Nephron progenitor cell (in vitro differentiated cells): ENCODE results near the gene CENPQ.

Experiments used
- DNase-seq: peaks from one replicate; pipeline ENCODE4 v3.0.0; 2021
- H3K27ac Mint-ChIP-seq: 2 replicates; pipeline ENCODE4 v1.8.0; 2021; ENCODE audit warnings: mild to moderate bottlenecking, moderate library complexity, mixed read lengths
- H3K27me3 Mint-ChIP-seq: 2 replicates; pipeline ENCODE4 v1.8.0; 2021; ENCODE audit warnings: mild to moderate bottlenecking, low read depth, mixed read lengths; ENCODE audit not compliant: poor library complexity
- H3K36me3 Mint-ChIP-seq: 2 replicates; pipeline ENCODE4 v1.8.0; 2021; ENCODE audit warnings: low read depth, mixed read lengths
- H3K4me1 Mint-ChIP-seq: 2 replicates; pipeline ENCODE4 v1.8.0; 2021; ENCODE audit warnings: mixed read lengths
- H3K4me3 Mint-ChIP-seq: 2 replicates; pipeline ENCODE4 v1.8.0; 2021; ENCODE audit warnings: mild to moderate bottlenecking, moderate library complexity, mixed read lengths
- H3K9me3 Mint-ChIP-seq: 2 replicates; pipeline ENCODE4 v1.8.0; 2021; ENCODE audit warnings: mild to moderate bottlenecking, moderate library complexity, mixed read lengths
- CTCF ChIP-seq: fragments of 200-600 bp; sonication (generic); IDR thresholded peaks from 2 replicates; pipeline ENCODE4 v1.5.0; 2021; ENCODE audit warnings: antibody characterized with exemption

CENPQ gene

GRCh38 chr6:49519660-49520059, 56.5 kb downstream of the CENPQ start:
- H3K27me3 Mint-ChIP-seq = no peaks in the 10 kb centered on the region
- no peak overlapping the region for H3K4me3 Mint-ChIP-seq
- DNase-seq = no peak
- no peaks in the 10 kb centered on the region for H3K9me3 Mint-ChIP-seq
- no peak overlapping the region for H3K27ac Mint-ChIP-seq
- H3K4me1 Mint-ChIP-seq = no peaks in the 10 kb centered on the region
- no peak for TF ChIP-seq CTCF
- H3K36me3 Mint-ChIP-seq = no peaks in the 10 kb centered on the region

GRCh38 chr6:49522710-49523593, 59.8 kb downstream of the CENPQ start:
- no peaks in the 10 kb centered on the region for H3K36me3 Mint-ChIP-seq
- no peak overlapping the region for H3K27ac Mint-ChIP-seq
- H3K4me3 Mint-ChIP-seq = no peak overlapping the region
- TF ChIP-seq CTCF = no peak
- H3K4me1 Mint-ChIP-seq = no peaks in the 10 kb centered on the region
- no peaks in the 10 kb centered on the region for H3K9me3 Mint-ChIP-seq
- no peak for DNase-seq
- no peaks in the 10 kb centered on the region for H3K27me3 Mint-ChIP-seq

GRCh38 chr6:49523901-49524300, 60.7 kb downstream of the CENPQ start:
- no peak for TF ChIP-seq CTCF
- Mint-ChIP-seq H3K9me3 (no peaks in the 10 kb centered on the region), H3K27me3 (no peaks in the 10 kb centered on the region), H3K36me3 (no peaks in the 10 kb centered on the region), H3K4me3 (no peak overlapping the region), H3K4me1 (no peaks in the 10 kb centered on the region), H3K27ac (no peak overlapping the region)
- DNase-seq = no peak

GRCh38 chr6:49524541-49524940, 61.4 kb downstream of the CENPQ start:
- DNase-seq = no peak
- no peaks in the 10 kb centered on the region for H3K27me3 Mint-ChIP-seq
- H3K4me1 Mint-ChIP-seq = no peaks in the 10 kb centered on the region
- no peak overlapping the region for H3K4me3 Mint-ChIP-seq
- no peaks in the 10 kb centered on the region for H3K36me3 Mint-ChIP-seq
- no peaks in the 10 kb centered on the region for H3K9me3 Mint-ChIP-seq
- no peak overlapping the region for H3K27ac Mint-ChIP-seq
- no peak for TF ChIP-seq CTCF

GRCh38 chr6:49526598-49526997, 63.4 kb downstream of the CENPQ start:
- H3K27me3 Mint-ChIP-seq = no peaks in the 10 kb centered on the region
- no peaks in the 10 kb centered on the region for H3K9me3 Mint-ChIP-seq
- no peaks in the 10 kb centered on the region for H3K4me1 Mint-ChIP-seq
- no peak for TF ChIP-seq CTCF
- no peak for DNase-seq
- H3K4me3 Mint-ChIP-seq = no peak overlapping the region
- H3K36me3 Mint-ChIP-seq = no peaks in the 10 kb centered on the region
- no peak overlapping the region for H3K27ac Mint-ChIP-seq

- H3K9me3 Mint-ChIP-seq = no peaks in the 10 kb centered on the region
- no peak overlapping the region for H3K27ac Mint-ChIP-seq
- no peak for DNase-seq
- TF ChIP-seq CTCF = no peak
- H3K36me3 Mint-ChIP-seq = no peaks in the 10 kb centered on the region
- no peaks in the 10 kb centered on the region for H3K27me3 Mint-ChIP-seq
- no peaks in the 10 kb centered on the region for H3K4me1 Mint-ChIP-seq
- H3K4me3 Mint-ChIP-seq = no peak overlapping the region
Observed at GRCh38 chr6:49527320-49527719, 64.2 kb downstream of the CENPQ start.
